Hematopoietic multipotent progenitor cell treated with erythropoietin and hydrocortisone succinate and interleukin-3 and kit ligand, for 15 days (in vitro differentiated cells): ENCODE measurements around the gene ETV7.
A peak's percentile ranks its signal among the peaks of the same experiment; 100 is the strongest.
"Not testable (repeated sequence)": the region's sequence is repeated elsewhere in the genome, so short reads cannot be mapped to it uniquely, and the experiment has no call there.

Source experiments
- DNase-seq: peaks from one replicate; pipeline ENCODE4 v3.0.0-alpha.2; 2015; ENCODE audit warnings: low spot score

Gene ETV7

GRCh38 chr6:36364061-36364635 is 23.3 kb downstream of the ETV7 start:
- not testable (repeated sequence) for DNase-seq

- DNase-seq = not testable (repeated sequence)
These were observed 24.1 kb downstream of the ETV7 start for GRCh38 chr6:36363371-36363752.

GRCh38 chr6:36362551-36363370 is 24.7 kb downstream of the ETV7 start:
- no peak for DNase-seq

- no peak for DNase-seq
These were observed 26.4 kb downstream of the ETV7 start for GRCh38 chr6:36361071-36361470.

- DNase-seq = peak; percentile 87
These were observed 27.0 kb downstream of the ETV7 start for GRCh38 chr6:36360241-36361054.

- no peak for DNase-seq
These were observed 29.1 kb downstream of the ETV7 start for GRCh38 chr6:36358226-36358915.

- no peak for DNase-seq
These were observed 29.6 kb downstream of the ETV7 start for GRCh38 chr6:36357872-36358225.

- DNase-seq = no peak
These were observed 31.6 kb downstream of the ETV7 start for GRCh38 chr6:36355819-36356218.

GRCh38 chr6:36353411-36353915 is 34.0 kb downstream of the ETV7 start:
- DNase-seq = no peak

GRCh38 chr6:36352477-36353157 is 34.9 kb downstream of the ETV7 start:
- DNase-seq = no peak

GRCh38 chr6:36350681-36351571 is 36.5 kb downstream of the ETV7 start:
- DNase-seq = peak; percentile 61

- no peak for DNase-seq
These were observed 37.4 kb downstream of the ETV7 start for GRCh38 chr6:36350082-36350481.

GRCh38 chr6:36349240-36349639 is 38.2 kb downstream of the ETV7 start:
- peak; percentile 76 for DNase-seq

GRCh38 chr6:36347621-36348020 is 39.8 kb downstream of the ETV7 start:
- DNase-seq = peak; percentile 93

GRCh38 chr6:36346486-36347273 is 40.8 kb downstream of the ETV7 start:
- DNase-seq = no peak

- peak; percentile 65 for DNase-seq
These were observed 41.6 kb downstream of the ETV7 start for GRCh38 chr6:36345681-36346466.

GRCh38 chr6:36343109-36343680 is 44.3 kb downstream of the ETV7 start:
- DNase-seq = no peak
